HepG2 (cell line): ENCODE results near the gene FHIT. TPM values are rescaled to one million over a fixed set of nuclear protein-coding genes. Genes with fewer than 3 reads are reported as not detected.

Experiments used
- CHD2 ChIP-seq: IDR thresholded peaks from 2 replicates; pipeline ENCODE4 v1.6.1; 2011; ENCODE audit warnings: low read depth, low read length, improper control_type of control experiment
- CHD4 ChIP-seq: fragments of 200-600 bp; sonication (generic); IDR thresholded peaks from 2 replicates; pipeline ENCODE4 v1.7.0; 2017; ENCODE audit warnings: mild to moderate bottlenecking, low read length, borderline replicate concordance
- FOSL1 ChIP-seq: sonication (generic); formaldehyde crosslinking; IDR thresholded peaks from 2 replicates; pipeline ENCODE4 v1.9.0; 2021; ENCODE audit warnings: missing genetic modification reagents, borderline replicate concordance
- GZF1 ChIP-seq: sonication (generic); formaldehyde crosslinking; IDR thresholded peaks from 2 replicates; pipeline ENCODE4 v1.5.1; 2020; ENCODE audit warnings: mild to moderate bottlenecking, missing genetic modification reagents
- REXO4 ChIP-seq: sonication (generic); formaldehyde crosslinking; IDR thresholded peaks from 2 replicates; pipeline ENCODE4 v1.8.0; 2022; ENCODE audit warnings: missing genetic modification reagents, mild to moderate bottlenecking, borderline replicate concordance
- SATB2 ChIP-seq: sonication (generic); formaldehyde crosslinking; IDR thresholded peaks from 2 replicates; pipeline ENCODE4 v1.5.0; 2020; ENCODE audit warnings: missing genetic modification reagents
- SCMH1 ChIP-seq: sonication (generic); formaldehyde crosslinking; IDR thresholded peaks from 2 replicates; pipeline ENCODE4 v1.9.0; 2021; ENCODE audit warnings: missing genetic modification reagents, mild to moderate bottlenecking, borderline replicate concordance
- SMYD3 ChIP-seq: sonication (generic); formaldehyde crosslinking; IDR thresholded peaks from 2 replicates; pipeline ENCODE4 v1.8.1; 2023; ENCODE audit warnings: mild to moderate bottlenecking, missing genetic modification reagents
- SNAPC2 ChIP-seq: sonication (generic); formaldehyde crosslinking; IDR thresholded peaks from 2 replicates; pipeline ENCODE4 v1.8.1; 2022; ENCODE audit warnings: mild to moderate bottlenecking, missing genetic modification reagents
- STAG1 ChIP-seq: sonication (generic); formaldehyde crosslinking; IDR thresholded peaks from 2 replicates; pipeline ENCODE4 v1.4.0; 2020; ENCODE audit warnings: missing genetic modification reagents
- ZNF329 ChIP-seq: sonication (generic); formaldehyde crosslinking; IDR thresholded peaks from 2 replicates; pipeline ENCODE4 v1.9.0; 2021; ENCODE audit warnings: low read depth, mild to moderate bottlenecking, missing genetic modification reagents
- ZNF557 ChIP-seq: sonication (generic); formaldehyde crosslinking; IDR thresholded peaks from 2 replicates; pipeline ENCODE4 v1.4.0; 2020; ENCODE audit warnings: missing genetic modification reagents
- ZNF781 ChIP-seq: sonication (generic); formaldehyde crosslinking; IDR thresholded peaks from 2 replicates; pipeline ENCODE4 v1.5.1; 2020; ENCODE audit warnings: borderline replicate concordance, mild to moderate bottlenecking, missing genetic modification reagents; ENCODE audit errors: not compliant biosample characterization
- ZNF782 ChIP-seq: sonication (generic); formaldehyde crosslinking; IDR thresholded peaks from 2 replicates; pipeline ENCODE4 v1.4.0; 2020; ENCODE audit warnings: missing genetic modification reagents, mild to moderate bottlenecking, borderline replicate concordance
- polyA plus RNA-seq, 8 experiments: library from polyadenylated mRNA; depleted of rRNA in 3 of 8; stranded (reverse) in 7 of 8; unstranded in 1 of 8; fragments of >200 nt; fragmentation: Illumina TruSeq in 4 of 8; extraction: Trizol in 4 of 8; gene quantifications; 2 replicates each; pipeline versions ENCODE4 v1.2.1 to v1.2.3, GENCODE V29; 2011 to 2016; ENCODE audit warnings: low read depth in 4 of 8, missing spikeins in 1 of 8, mixed read lengths in 1 of 8; ENCODE audit not compliant: insufficient read depth in 1 of 8
- total RNA-seq, 5 experiments: library from RNA; depleted of rRNA; stranded (reverse); fragments of >200 nt; fragmentation: Illumina TruSeq; extraction: Trizol; gene quantifications; 2 replicates each; pipeline ENCODE4 v1.2.3, GENCODE V29; 2016; ENCODE audit warnings: low read depth in 1 of 5
- TF ChIP-seq, protein P1 (sequence below): sonication (generic); formaldehyde crosslinking; IDR thresholded peaks from 2 replicates; pipeline ENCODE4 v1.4.0; 2020; ENCODE audit warnings: missing genetic modification reagents, borderline replicate concordance
- TF ChIP-seq, protein P2 (sequence below): sonication (generic); formaldehyde crosslinking; IDR thresholded peaks from 2 replicates; pipeline ENCODE4 v1.9.0; 2022; ENCODE audit warnings: missing genetic modification reagents, mild to moderate bottlenecking, borderline replicate concordance
- TF ChIP-seq, protein P3 (sequence below): sonication (generic); formaldehyde crosslinking; IDR thresholded peaks from 2 replicates; pipeline ENCODE4 v1.8.1; 2022; ENCODE audit warnings: mild to moderate bottlenecking, missing genetic modification reagents
- TF ChIP-seq, protein P4 (sequence below): sonication (generic); formaldehyde crosslinking; IDR thresholded peaks from 2 replicates; pipeline ENCODE4 v1.4.0; 2020; ENCODE audit warnings: missing genetic modification reagents
- TF ChIP-seq, protein P5 (sequence below): sonication (generic); formaldehyde crosslinking; conservative IDR thresholded peaks from 2 replicates; pipeline ENCODE4 v1.4.0; 2020; ENCODE audit warnings: mild to moderate bottlenecking, missing genetic modification reagents, moderate library complexity
- TF ChIP-seq, protein P6 (sequence below): IDR thresholded peaks from 2 replicates; pipeline ENCODE4 v1.6.1; 2016; ENCODE audit warnings: missing genetic modification reagents, missing compliant biosample characterization

FHIT gene
- total and polyA plus RNA-seq, 2 of the 13 experiments (the other 11 are each of a cell fraction or from before 2014, with no cell fraction given) = 4.0 to 4.6 TPM

DNA sequence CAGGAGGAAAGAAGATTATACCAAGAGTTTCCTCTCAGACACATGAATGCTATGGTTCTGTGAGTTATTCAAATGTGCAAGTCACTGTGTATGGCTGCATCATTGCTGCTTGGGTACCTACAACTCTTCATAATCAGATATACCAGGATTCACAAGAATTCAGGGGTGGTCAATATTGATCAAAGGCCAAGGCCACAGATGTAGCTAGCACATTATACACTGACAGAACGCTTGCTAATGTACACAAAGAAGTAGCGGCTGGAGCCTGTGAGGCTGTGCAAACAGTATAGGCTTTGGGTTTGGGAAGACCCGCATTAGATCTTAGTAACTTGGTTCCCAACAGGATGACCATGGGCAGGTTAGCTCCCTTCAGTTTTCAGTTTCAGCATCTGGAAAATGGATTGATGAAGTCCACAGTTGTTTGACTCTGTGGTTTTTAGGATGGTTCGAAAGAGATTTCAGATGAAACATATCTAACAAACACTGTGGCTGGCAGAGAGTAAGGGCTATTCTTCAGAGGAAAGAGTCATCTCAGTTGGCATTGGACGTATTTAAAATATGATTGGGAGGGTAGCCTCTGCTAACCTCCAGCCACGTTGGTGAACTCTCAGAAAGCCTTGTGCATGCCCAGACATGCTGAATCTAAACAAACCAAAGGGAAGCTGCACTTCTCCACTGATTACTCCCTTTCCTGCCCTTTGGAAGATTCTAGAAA, 1452.7 kb downstream of the FHIT start (continued):
- TF ChIP-seq SNAPC2 (CRISPR knock-in tag) (no peak), CHD2 (0 out of 2 replicates have a peak, but pooled peaks have one; percentile 33), GZF1 (CRISPR knock-in tag) (no peak), SCMH1 (no peak), SATB2 (CRISPR knock-in tag) (no peak), STAG1 (CRISPR knock-in tag) (no peak), REXO4 (CRISPR knock-in tag) (no peak), SMYD3 (CRISPR knock-in tag) (no peak), ZNF557 (peak; percentile 94), ZNF781 (CRISPR knock-in tag) (no peak), ZNF782 (CRISPR knock-in tag) (no peak), CHD4 (peak; percentile 77; the same call in 1 of the 2 replicates), FOSL1 (CRISPR knock-in tag) (no peak), ZNF329 (CRISPR knock-in tag) (no peak)
- TF ChIP-seq, protein P1, sequence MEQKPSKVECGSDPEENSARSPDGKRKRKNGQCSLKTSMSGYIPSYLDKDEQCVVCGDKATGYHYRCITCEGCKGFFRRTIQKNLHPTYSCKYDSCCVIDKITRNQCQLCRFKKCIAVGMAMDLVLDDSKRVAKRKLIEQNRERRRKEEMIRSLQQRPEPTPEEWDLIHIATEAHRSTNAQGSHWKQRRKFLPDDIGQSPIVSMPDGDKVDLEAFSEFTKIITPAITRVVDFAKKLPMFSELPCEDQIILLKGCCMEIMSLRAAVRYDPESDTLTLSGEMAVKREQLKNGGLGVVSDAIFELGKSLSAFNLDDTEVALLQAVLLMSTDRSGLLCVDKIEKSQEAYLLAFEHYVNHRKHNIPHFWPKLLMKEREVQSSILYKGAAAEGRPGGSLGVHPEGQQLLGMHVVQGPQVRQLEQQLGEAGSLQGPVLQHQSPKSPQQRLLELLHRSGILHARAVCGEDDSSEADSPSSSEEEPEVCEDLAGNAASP = 0 out of 2 replicates have a peak, but pooled peaks have one; percentile 48
- TF ChIP-seq, protein P2, sequence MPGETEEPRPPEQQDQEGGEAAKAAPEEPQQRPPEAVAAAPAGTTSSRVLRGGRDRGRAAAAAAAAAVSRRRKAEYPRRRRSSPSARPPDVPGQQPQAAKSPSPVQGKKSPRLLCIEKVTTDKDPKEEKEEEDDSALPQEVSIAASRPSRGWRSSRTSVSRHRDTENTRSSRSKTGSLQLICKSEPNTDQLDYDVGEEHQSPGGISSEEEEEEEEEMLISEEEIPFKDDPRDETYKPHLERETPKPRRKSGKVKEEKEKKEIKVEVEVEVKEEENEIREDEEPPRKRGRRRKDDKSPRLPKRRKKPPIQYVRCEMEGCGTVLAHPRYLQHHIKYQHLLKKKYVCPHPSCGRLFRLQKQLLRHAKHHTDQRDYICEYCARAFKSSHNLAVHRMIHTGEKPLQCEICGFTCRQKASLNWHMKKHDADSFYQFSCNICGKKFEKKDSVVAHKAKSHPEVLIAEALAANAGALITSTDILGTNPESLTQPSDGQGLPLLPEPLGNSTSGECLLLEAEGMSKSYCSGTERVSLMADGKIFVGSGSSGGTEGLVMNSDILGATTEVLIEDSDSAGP (CRISPR knock-in tag) = no peak
- TF ChIP-seq, protein P3, sequence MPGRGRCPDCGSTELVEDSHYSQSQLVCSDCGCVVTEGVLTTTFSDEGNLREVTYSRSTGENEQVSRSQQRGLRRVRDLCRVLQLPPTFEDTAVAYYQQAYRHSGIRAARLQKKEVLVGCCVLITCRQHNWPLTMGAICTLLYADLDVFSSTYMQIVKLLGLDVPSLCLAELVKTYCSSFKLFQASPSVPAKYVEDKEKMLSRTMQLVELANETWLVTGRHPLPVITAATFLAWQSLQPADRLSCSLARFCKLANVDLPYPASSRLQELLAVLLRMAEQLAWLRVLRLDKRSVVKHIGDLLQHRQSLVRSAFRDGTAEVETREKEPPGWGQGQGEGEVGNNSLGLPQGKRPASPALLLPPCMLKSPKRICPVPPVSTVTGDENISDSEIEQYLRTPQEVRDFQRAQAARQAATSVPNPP (CRISPR knock-in tag) = no peak
- TF ChIP-seq, protein P4, sequence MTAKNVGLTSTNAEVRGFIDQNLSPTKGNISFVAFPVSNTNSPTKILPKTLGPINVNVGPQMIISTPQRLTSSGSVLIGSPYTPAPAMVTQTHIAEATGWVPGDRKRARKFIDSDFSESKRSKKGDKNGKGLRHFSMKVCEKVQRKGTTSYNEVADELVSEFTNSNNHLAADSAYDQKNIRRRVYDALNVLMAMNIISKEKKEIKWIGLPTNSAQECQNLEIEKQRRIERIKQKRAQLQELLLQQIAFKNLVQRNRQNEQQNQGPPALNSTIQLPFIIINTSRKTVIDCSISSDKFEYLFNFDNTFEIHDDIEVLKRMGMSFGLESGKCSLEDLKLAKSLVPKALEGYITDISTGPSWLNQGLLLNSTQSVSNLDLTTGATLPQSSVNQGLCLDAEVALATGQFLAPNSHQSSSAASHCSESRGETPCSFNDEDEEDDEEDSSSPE (CRISPR knock-in tag) = 0 out of 2 replicates have a peak, but pooled peaks have one; percentile 26
- TF ChIP-seq, protein P5, sequence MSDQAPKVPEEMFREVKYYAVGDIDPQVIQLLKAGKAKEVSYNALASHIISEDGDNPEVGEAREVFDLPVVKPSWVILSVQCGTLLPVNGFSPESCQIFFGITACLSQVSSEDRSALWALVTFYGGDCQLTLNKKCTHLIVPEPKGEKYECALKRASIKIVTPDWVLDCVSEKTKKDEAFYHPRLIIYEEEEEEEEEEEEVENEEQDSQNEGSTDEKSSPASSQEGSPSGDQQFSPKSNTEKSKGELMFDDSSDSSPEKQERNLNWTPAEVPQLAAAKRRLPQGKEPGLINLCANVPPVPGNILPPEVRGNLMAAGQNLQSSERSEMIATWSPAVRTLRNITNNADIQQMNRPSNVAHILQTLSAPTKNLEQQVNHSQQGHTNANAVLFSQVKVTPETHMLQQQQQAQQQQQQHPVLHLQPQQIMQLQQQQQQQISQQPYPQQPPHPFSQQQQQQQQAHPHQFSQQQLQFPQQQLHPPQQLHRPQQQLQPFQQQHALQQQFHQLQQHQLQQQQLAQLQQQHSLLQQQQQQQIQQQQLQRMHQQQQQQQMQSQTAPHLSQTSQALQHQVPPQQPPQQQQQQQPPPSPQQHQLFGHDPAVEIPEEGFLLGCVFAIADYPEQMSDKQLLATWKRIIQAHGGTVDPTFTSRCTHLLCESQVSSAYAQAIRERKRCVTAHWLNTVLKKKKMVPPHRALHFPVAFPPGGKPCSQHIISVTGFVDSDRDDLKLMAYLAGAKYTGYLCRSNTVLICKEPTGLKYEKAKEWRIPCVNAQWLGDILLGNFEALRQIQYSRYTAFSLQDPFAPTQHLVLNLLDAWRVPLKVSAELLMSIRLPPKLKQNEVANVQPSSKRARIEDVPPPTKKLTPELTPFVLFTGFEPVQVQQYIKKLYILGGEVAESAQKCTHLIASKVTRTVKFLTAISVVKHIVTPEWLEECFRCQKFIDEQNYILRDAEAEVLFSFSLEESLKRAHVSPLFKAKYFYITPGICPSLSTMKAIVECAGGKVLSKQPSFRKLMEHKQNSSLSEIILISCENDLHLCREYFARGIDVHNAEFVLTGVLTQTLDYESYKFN (CRISPR knock-in tag) = peak; percentile 87
- TF ChIP-seq, protein P6, sequence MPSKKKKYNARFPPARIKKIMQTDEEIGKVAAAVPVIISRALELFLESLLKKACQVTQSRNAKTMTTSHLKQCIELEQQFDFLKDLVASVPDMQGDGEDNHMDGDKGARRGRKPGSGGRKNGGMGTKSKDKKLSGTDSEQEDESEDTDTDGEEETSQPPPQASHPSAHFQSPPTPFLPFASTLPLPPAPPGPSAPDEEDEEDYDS = no peak
